Astrocyte (in vitro differentiated cells and primary cell): ENCODE data around the gene KCNG2.

Source experiments
- CTCF ChIP-seq: IDR thresholded peaks from 2 replicates; pipeline ENCODE4 v1.5.1; 2011; ENCODE audit warnings: low read depth, mild to moderate bottlenecking, inconsistent platforms, low read length, moderate library complexity; ENCODE audit not compliant: insufficient read depth
- EZH2 ChIP-seq: IDR thresholded peaks from 2 replicates; pipeline ENCODE4 v1.6.1; 2012; ENCODE audit warnings: mild to moderate bottlenecking, low read length, inconsistent platforms; ENCODE audit not compliant: insufficient read depth

- no peak for TF ChIP-seq EZH2
- TF ChIP-seq CTCF: no peak
Measured at GRCh38 chr18:79781331-79781941, 16.3 kb upstream of the KCNG2 start.
